Stimulated activated CD4-positive, alpha-beta T cell treated with anti-CD3 and anti-CD28 coated beads, Interleukin-12 subunit alpha, Interleukin-12 subunit beta, amount 100 ng/mL, for 4 hours (primary cell): ENCODE data around the gene ATP6V0B.

Experiments used
- DNase-seq: peaks from one replicate; pipeline ENCODE4 v3.0.0-alpha.2; 2020

Gene ATP6V0B

GRCh38 chr1:43974443-43975248 is at the start of gene ATP6V0B:
Gene ATP6V0B (plus strand): TSS chr1:43974960. CDS start chr1:43975041, 81 bp downstream.
- peak; percentile 96 for DNase-seq

DNA sequence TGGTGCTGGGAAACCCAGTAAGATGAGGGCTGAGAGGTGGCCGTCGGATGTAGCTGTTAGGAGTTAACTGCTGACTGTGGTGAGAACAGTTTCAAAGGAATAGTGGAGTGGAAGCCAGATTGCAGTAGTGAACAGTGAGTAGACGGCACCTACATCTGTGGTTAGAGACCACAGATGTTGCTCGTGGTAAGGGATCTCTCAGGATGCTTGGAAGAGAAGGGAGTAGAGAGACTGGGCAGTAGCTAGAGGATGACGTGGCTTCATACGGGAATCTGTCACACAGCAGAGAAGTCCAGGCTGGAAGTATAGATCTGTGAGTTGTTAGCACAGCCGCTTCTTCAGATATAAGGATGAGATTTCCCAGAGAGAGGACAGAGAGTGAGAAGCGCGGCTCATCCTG is 48.9 kb upstream of the ATP6V0B start:
- DNase-seq = no peak

DNA sequence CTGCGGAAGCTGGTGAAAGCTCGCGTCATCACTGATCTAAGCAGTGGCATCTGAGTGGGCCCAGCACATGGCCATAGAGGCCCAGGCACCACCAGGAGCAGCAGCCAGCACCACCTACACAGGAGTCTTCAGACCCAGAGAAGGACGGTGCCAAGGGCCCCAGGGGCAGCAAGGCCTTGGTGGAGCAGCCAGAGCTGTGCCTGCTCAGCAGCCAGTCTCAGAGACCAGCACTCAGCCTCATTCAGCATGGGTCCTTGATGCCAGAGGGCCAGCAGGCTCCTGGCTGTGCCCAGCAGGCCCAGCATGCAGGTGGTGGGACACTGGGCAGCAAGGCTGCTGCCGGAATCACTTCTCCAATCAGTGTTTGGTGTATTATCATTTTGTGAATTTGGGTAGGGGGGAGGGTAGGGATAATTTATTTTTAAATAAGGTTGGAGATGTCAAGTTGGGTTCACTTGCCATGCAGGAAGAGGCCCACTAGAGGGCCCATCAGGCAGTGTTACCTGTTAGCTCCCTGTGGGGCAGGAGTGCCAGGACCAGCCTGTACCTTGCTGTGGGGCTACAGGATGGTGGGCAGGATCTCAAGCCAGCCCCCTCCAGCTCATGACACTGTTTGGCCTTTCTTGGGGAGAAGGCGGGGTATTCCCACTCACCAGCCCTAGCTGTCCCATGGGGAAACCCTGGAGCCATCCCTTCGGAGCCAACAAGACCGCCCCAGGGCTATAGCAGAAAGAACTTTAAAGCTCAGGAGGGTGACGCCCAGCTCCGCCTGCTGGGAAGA is 44.4 kb upstream of the ATP6V0B start:
- no peak for DNase-seq

DNA sequence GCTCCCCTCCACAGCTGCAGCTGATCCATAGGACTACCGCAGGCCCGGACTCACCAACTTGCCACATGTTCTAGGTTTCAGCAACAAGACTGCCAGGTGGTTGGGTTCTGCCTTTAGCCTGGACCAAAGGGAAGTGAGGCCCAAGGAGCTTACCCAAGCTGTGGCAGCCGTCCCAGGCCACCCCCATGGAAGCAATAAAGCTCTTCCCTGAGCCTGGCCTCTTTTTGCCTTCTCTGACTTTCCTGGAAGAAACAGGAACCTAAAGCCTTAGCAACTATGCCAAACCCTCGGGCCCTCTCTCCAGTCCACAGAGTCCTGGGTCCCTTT is 43.8 kb upstream of the ATP6V0B start:
- no peak for DNase-seq

DNA sequence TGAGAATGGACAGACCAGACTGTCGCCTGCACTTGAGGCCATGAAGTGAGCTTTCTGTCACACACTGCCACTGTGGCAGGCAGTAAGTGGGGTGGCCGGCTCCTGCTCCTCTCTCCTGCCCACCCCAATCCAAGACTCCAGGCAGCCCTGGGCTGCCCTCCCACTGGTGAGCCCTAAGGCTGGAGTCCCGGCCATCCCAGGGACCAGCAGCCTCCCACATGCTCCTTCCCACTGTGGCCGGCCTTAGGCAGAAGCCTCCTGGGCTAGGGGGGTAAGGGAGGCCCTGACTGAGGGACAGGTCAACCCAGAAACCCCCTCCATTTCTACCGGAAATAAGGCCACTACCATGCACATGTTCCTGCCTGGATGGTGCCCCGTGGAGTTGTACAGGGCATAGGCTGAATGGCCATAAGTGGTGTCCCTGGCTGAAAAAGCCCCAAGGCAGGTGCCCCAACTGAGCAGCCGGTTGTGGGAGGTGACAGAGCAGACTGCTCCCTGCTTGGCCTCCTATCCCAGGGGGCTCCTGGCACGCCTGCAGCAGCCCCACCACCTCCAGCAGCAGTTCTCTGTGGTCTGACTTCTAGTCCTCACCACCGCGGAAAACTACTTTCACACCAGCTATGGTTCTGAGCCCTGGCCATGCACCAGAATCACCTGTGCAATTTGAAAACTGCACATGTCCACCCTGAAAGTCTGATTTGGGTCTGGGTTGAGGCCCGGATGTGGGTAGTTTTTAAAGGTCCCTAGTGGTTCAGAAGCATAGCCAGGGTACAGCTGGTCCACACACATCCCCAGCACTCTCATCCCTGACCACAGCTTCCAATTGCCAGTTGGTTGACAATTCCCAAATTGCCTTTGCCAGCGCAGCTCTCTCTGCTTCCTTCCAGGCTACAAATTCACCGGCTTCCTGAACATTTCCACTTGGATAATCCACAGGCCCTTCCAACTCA is 42.8 kb upstream of the ATP6V0B start:
- no peak for DNase-seq

GRCh38 chr1:43932786-43933385 is 41.9 kb upstream of the ATP6V0B start:
- no peak for DNase-seq

DNA sequence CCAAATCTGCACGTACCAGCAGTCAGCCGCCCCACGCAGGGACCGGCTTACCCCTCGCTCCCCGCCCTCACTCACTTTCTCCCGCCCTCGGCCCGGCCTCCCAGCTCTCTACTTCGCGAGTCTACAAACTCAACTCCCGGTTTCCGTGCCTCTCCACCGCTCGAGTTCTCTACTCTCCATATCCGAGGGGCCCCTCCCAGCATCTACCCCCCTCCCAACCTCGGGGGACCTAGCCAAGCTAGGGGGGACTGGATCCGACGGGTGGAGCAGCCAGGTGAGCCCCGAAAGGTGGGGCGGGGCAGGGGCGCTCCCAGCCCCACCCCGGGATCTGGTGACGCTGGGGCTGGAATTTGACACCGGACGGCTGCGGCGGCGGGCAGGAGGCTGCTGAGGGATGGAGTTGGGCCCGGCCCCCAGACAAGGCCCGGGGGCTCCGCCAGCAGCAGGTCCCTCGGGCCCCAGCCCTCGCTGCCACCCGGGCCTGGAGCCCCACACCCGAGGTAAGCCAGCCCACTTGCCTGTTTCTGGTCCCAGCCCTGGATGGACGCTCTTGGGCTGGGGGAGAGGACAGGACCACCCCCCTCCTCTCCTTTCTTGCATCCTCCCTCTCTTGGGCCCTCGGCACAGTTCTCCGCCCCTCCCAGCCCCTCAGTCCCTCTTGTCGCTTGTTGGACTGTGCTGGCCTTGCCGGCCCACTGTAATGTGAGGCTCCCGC is 41.2 kb upstream of the ATP6V0B start, which contains the start of gene ARTN:
ARTN (plus strand) TSS at position 416 of the 715 bp plus-strand sequence. CDS start 1,856 bp downstream, outside the sequence.
- DNase-seq = no peak

DNA sequence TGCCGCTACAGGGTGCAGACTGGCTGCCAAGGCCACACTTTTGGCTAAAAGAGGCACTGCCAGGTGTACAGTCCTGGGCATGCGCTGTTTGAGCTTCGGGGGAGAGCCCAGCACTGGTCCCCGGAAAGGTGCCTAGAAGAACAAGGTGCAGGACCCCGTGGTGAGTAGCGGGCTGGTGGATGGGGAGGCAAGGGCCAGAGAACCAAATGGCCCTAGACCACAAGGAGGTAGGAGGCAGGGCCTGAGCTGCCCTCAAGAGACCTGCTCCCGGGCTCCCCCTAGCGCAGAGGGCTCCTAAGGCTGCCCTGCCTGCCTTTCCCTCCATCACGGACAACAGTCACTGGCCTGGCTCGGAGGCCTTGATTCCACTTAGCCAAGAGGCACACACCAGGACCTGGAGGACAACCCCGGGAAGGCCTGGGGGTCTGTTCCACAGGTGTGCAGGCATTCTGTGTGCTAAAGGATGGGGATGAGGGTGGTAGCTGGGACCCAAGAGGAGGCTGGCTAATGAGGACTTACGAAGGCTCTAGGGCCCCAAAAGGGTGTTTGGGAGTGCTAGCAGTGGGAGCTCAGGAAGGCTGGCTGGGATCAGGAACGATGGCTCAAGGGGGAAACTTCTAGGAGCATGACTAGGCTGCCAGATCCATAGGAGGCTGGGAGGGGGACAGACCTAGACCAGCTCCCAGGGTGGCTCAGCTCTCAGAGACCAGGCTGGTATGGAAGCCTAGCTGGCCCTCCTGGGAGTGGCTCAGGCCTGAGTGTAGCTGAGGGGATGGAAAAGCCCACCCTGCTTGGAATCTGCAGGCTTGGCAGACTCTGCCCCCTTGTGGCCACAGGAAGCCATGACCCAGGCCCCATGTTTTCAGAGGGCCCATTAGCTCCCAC is 40.4 kb upstream of the ATP6V0B start:
- DNase-seq = peak; percentile 50

DNA sequence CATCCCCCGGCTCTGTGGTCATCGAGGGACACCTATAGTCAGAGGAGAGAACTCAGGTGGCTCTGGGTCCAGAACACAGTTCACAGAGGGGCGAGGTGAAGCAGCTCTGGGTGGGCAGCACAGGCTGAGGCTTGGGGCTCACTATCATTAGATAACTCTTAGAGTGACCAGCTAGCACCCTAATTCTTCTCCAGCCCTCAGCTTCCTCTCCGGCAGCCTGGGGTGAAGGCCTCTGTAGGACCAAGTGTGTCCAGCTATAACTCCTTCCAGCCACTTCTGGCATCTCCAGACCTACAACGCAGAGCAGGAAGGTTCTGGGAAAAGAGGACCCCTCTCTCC is 39.8 kb upstream of the ATP6V0B start:
- no peak for DNase-seq

GRCh38 chr1:43935711-43936427 is 38.9 kb upstream of the ATP6V0B start:
- no peak for DNase-seq

GRCh38 chr1:43936431-43937151 is 38.2 kb upstream of the ATP6V0B start:
- no peak for DNase-seq

DNA sequence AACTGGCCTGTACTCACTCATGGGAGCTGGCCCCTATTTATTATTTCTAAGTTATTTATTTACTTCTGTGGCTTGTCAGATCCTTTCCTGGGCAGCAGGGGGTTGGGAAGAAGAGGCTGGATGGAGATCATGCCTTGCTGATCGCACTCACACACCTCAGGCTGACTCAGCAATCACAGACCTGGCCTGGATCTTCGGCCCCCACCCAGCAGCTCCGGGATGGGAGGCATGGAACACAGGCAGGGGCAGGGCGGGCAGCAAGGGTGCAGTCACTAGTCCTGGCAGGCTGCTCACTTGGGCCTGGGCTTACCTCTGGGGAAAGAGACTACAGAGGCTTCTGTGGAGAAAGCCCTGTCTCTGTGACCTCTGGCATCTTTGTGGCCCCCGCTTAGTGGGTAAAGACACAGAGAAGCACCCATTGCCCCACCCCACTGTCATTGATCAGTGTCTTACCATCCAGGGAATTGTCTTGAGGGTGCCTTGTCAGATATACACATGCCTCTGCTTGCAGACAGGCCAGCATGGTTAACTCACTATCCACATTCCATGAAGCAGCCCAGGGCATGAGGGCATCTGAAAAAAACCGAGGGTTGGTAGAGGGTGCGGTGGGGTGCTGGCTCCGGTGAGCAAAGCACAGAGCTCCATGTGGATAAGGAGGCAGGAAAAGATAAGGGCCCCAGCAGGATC is 37.4 kb upstream of the ATP6V0B start:
- no peak for DNase-seq

GRCh38 chr1:43938383-43938782 is 36.4 kb upstream of the ATP6V0B start:
- no peak for DNase-seq

DNA sequence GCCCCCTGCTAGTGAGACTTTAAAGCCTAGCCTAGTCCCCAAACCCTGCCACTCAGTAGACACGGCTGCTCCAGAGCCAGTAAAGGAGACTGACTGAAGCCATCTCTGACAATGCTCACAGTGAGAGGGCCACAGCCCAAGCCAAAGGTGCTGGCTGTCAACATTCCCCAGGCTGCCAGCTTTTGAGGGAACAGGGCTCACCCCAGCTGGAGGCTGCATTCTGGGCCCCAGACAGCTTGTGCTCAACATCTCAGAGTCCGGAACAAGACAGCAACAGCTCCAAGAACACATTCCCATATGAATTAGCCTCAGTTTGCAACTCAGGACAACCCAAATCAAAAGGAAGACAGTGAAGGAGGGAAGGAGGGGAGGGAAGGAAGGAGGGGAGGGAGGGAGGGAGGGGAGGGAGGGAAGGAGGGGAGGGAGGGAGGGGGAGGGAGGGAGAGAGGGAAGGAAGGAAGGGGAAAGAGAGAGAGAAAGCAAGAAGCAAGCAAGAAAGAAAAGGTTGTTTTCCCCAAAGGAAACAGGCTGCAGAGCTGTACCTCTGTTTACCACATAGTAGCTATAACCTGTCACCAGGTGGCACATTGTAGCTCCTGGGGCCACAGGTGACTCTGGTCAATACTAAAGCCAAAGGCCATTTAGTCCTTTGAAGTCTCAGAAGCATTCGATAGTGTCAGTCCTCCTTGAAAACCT is 35.7 kb upstream of the ATP6V0B start:
- no peak for DNase-seq

- DNase-seq = no peak
These were observed 32.3 kb upstream of the ATP6V0B start for GRCh38 chr1:43942411-43942810.

GRCh38 chr1:43944860-43945259 is 29.9 kb upstream of the ATP6V0B start:
- DNase-seq = no peak

DNA sequence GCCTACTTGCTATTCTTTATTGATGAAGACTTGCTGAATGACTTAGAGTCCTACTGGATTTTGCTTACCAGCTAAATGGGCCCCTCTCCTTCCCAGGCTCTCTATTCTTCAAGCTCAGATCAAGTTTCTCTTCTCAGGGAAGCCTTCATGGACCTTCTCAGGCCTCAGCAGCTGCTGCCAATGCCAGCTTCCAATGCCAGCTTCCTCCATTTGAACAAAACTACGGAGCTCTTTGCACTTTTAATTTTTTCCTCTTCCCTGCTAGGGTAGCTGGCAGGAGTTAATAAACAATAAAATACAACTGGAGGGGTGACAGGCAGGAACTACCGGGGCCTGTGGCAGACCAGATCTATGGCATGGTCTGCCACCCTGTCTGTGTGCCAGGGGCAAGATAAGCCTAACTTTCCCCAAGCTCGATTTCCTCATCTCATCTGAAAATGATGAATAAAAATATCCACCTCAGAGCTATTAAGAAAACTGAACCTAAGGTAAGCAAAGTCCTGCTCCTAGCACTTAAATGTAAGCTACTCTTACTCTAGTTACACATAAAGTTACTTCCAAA is 29.0 kb upstream of the ATP6V0B start:
- no peak for DNase-seq
